Fibroblast of lung (primary cell): ENCODE data around the gene FARP1. TPM values are rescaled to one million over a fixed set of nuclear protein-coding genes. Genes with fewer than 3 reads are reported as not detected.

Source experiments
- DNase-seq, 2 donors: peaks; one replicate each; pipeline versions ENCODE4 v3.0.0 to v3.0.0-alpha.2; 2010; ENCODE audit warnings: low read depth in 2 of 2
- H2AFZ ChIP-seq: 2 replicates; pipeline ENCODE4 v1.5.1; 2012; ENCODE audit warnings: low read length, control low read depth, inconsistent platforms
- H3K27ac ChIP-seq: 2 replicates; pipeline ENCODE4 v1.5.1; 2011; ENCODE audit warnings: low read length, control low read depth; ENCODE audit not compliant: insufficient read depth
- H3K27me3 ChIP-seq: 2 replicates; pipeline ENCODE4 v1.5.1; 2011; ENCODE audit warnings: mild to moderate bottlenecking, low read length; ENCODE audit not compliant: control insufficient read depth, insufficient read depth
- H3K36me3 ChIP-seq: 2 replicates; pipeline ENCODE4 v1.5.1; 2011; ENCODE audit warnings: low read length; ENCODE audit not compliant: control insufficient read depth, insufficient read depth
- H3K4me1 ChIP-seq: 2 replicates; pipeline ENCODE4 v1.5.1; 2011; ENCODE audit warnings: low read length; ENCODE audit not compliant: control insufficient read depth, insufficient read depth; ENCODE audit errors: extremely low read depth
- H3K4me2 ChIP-seq: 2 replicates; pipeline ENCODE4 v1.5.1; 2011; ENCODE audit warnings: low read length, control low read depth; ENCODE audit not compliant: insufficient read depth; ENCODE audit errors: extremely low read depth
- H3K4me3 ChIP-seq, 4 experiments: fragments of 200-600 bp in 1 of 4; sonication (generic) in 1 of 4; replicated peaks in 1 of 4; 2 replicates each; pipeline ENCODE4 v1.5.1; 2011 to 2016; ENCODE audit warnings: low read length in 4 of 4, low read depth in 3 of 4, mild to moderate bottlenecking in 3 of 4, control low read depth in 2 of 4, inconsistent platforms in 1 of 4, mixed read lengths in 1 of 4; ENCODE audit not compliant: insufficient read depth in 1 of 4; ENCODE audit errors: control extremely low read depth in 1 of 4
- H3K79me2 ChIP-seq: 2 replicates; pipeline ENCODE4 v1.5.1; 2012; ENCODE audit warnings: mild to moderate bottlenecking, low read length, inconsistent platforms; ENCODE audit not compliant: control insufficient read depth, insufficient read depth
- H3K9ac ChIP-seq: 2 replicates; pipeline ENCODE4 v1.5.1; 2011; ENCODE audit warnings: mild to moderate bottlenecking, low read length, control low read depth; ENCODE audit not compliant: insufficient read depth
- H3K9me3 ChIP-seq: 2 replicates; pipeline ENCODE4 v1.5.1; 2012; ENCODE audit warnings: low read depth, low read length; ENCODE audit not compliant: control insufficient read depth, insufficient read depth
- H4K20me1 ChIP-seq: 2 replicates; pipeline ENCODE4 v1.5.1; 2011; ENCODE audit warnings: low read length; ENCODE audit not compliant: control insufficient read depth, insufficient read depth; ENCODE audit errors: extremely low read depth
- CTCF ChIP-seq, 2 donors: IDR thresholded peaks in 1 of 2; conservative IDR thresholded peaks in 1 of 2; 1 replicate in 1 of 2; 2 replicates in 1 of 2; pipeline ENCODE4 v1.5.1; 2011 to 2012; ENCODE audit warnings: low read length in 2 of 2, control low read depth in 1 of 2, inconsistent platforms in 1 of 2, low read depth in 1 of 2, mild to moderate bottlenecking in 1 of 2
- EZH2 ChIP-seq: IDR thresholded peaks from 2 replicates; pipeline ENCODE4 v1.5.1; 2012; ENCODE audit warnings: low read length, control low read depth, mild to moderate bottlenecking; ENCODE audit errors: missing control alignments
- polyA plus RNA-seq, 2 donors: library from polyadenylated mRNA; depleted of rRNA in 1 of 2; stranded (reverse) in 1 of 2; unstranded in 1 of 2; fragments of >200 nt; gene quantifications; 2 replicates each; pipeline ENCODE4 v1.2.1, GENCODE V29; 2011 to 2012; ENCODE audit warnings: missing spikeins in 1 of 2
- total RNA-seq: library from RNA; depleted of rRNA; stranded (reverse); fragments of >200 nt; gene quantifications from 2 replicates; pipeline ENCODE4 v1.2.1, GENCODE V29; 2014

The FARP1 gene
- total and polyA plus RNA-seq, 2 donors (not counting 1 experiment from before 2014, with no cell fraction given) = 50.9 to 199 TPM

- H3K36me3 ChIP-seq = no peaks in the 10 kb centered on the region
- H3K4me1 ChIP-seq = peaks cover 17% of the 10 kb centered on the region
- no peak for DNase-seq
- H3K79me2 ChIP-seq = peaks cover 51% of the 10 kb centered on the region
- no peak overlapping the region for H3K27ac ChIP-seq
- TF ChIP-seq CTCF (conservative IDR thresholded peaks at IDR 0.05 in 1 of 2, IDR thresholded peaks at IDR 0.05 in 1 of 2; ENCODE audit: low read depth in 1 of 2, low read length in 2 of 2) (no peak), EZH2 (no peak)
- H3K4me2 ChIP-seq = no peak overlapping the region
- H2AFZ ChIP-seq = no peak overlapping the region
- H3K27me3 ChIP-seq = no peaks in the 10 kb centered on the region
- H3K4me3 ChIP-seq = no peak overlapping the region
- no peaks in the 10 kb centered on the region for H3K9me3 ChIP-seq
- no peaks in the 10 kb centered on the region for H4K20me1 ChIP-seq
- H3K9ac ChIP-seq = no peak overlapping the region
These were observed 55.8 kb downstream of the FARP1 start for GRCh38 chr13:98198683-98199082.

- Histone ChIP-seq H3K27ac (no peak overlapping the region), H3K27me3 (no peaks in the 10 kb centered on the region), H4K20me1 (no peaks in the 10 kb centered on the region), H3K9me3 (no peaks in the 10 kb centered on the region), H3K9ac (no peak overlapping the region), H2AFZ (no peak overlapping the region), H3K4me3 (no peak overlapping the region), H3K36me3 (no peaks in the 10 kb centered on the region), H3K4me2 (no peak overlapping the region), H3K79me2 (peaks cover 57% of the 10 kb centered on the region), H3K4me1 (peaks cover 23% of the 10 kb centered on the region)
- no peak for DNase-seq
- TF ChIP-seq CTCF (conservative IDR thresholded peaks at IDR 0.05 in 1 of 2, IDR thresholded peaks at IDR 0.05 in 1 of 2; ENCODE audit: low read depth in 1 of 2, low read length in 2 of 2) (no peak), EZH2 (no peak)
These were observed 56.6 kb downstream of the FARP1 start for GRCh38 chr13:98199480-98199879.

DNA sequence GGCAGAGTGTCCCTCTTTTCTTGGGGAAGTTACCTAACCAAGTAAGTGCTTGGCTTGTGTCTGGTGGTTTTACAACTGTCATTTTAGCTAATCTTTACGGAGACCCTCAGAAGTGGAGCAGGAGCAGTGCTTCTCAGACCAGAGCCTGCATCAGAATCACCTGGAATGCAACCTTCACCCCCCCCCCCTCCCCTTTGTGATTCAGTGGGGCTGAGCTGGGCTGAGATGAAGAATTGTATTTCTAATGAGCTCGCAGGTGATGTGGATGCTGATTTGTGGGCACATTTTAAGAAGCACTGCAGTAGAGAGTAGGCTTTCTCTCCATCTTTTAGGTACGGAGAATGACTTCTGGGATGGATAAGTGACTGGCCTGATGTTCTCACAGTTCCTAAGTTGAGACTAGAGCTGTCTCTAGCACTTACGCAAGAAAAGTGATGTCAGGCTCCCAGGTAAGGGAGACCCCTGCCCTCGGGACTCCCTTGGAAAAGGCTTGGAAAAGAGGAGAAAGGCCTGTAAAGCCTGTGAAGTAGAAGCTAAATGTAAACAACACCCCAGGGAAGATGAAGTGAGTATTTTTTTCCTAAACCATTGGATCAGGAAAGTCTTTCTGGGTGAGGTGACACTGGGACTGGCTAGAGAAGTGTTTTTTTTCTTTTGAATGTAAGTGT lies 57.5 kb downstream of the FARP1 start:
- peaks cover 60% of the 10 kb centered on the region for H3K79me2 ChIP-seq
- TF ChIP-seq EZH2 (no peak), CTCF (conservative IDR thresholded peaks at IDR 0.05 in 1 of 2, IDR thresholded peaks at IDR 0.05 in 1 of 2; ENCODE audit: low read depth in 1 of 2, low read length in 2 of 2) (no peak)
- peaks cover 23% of the 10 kb centered on the region for H3K4me1 ChIP-seq
- H3K4me2 ChIP-seq = no peak overlapping the region
- no peak for DNase-seq
- H3K36me3 ChIP-seq = no peaks in the 10 kb centered on the region
- no peaks in the 10 kb centered on the region for H3K9me3 ChIP-seq
- H3K4me3 ChIP-seq = no peak overlapping the region
- no peaks in the 10 kb centered on the region for H3K27me3 ChIP-seq
- no peak overlapping the region for H2AFZ ChIP-seq
- no peak overlapping the region for H3K9ac ChIP-seq
- no peaks in the 10 kb centered on the region for H4K20me1 ChIP-seq
- H3K27ac ChIP-seq = no peak overlapping the region
